GM10248 (cell line): ENCODE data around the gene CLDN25.

Source experiments
- CTCF ChIA-PET: fragments of 300-600 bp; sonication (Branson Sonifier 250); formaldehyde crosslinking; extraction: SDS; loops from one replicate; lab custom pipeline; 2021; ENCODE audit warnings: antibody characterized with exemption; lab: Yijun Ruan, JAX
- POLR2A ChIA-PET: fragments of 350-650 bp; sonication (Branson Sonifier 250); formaldehyde crosslinking; extraction: SDS; loops from one replicate; lab custom pipeline; 2020; ENCODE audit warnings: antibody characterized with exemption; lab: Yijun Ruan, JAX
- DNase-seq: peaks from one replicate; pipeline ENCODE4 v3.0.0; 2012; ENCODE audit errors: extremely low spot score
- TF ChIP-seq, protein P1 (sequence below): IDR thresholded peaks from 2 replicates; pipeline ENCODE4 v1.5.1; 2012; ENCODE audit warnings: mild to moderate bottlenecking, low read depth; ENCODE audit errors: extremely low read depth, missing control alignments, control extremely low read depth

CLDN25 gene

DNA sequence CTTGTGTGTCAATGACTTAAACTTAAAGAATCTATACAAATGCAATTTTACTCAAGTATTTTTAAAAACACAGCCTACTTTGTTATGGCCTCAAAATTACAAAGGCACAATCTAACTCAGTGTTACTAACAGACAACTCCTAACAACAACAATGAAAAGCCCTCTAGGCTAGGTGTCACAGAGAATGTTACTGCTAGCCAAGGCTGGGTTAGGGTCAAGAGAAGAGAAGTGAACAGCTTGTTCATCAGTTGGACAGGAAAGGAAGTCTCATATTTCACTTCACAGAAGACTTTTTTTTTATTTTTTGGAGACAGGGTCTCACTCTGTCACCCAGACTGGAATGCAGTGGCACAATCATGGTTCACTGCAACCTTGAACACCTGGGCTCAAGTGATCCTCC is 26.0 kb downstream of the CLDN25 start:
- POLR2A ChIA-PET: no interaction called here
- TF ChIP-seq, protein P1, sequence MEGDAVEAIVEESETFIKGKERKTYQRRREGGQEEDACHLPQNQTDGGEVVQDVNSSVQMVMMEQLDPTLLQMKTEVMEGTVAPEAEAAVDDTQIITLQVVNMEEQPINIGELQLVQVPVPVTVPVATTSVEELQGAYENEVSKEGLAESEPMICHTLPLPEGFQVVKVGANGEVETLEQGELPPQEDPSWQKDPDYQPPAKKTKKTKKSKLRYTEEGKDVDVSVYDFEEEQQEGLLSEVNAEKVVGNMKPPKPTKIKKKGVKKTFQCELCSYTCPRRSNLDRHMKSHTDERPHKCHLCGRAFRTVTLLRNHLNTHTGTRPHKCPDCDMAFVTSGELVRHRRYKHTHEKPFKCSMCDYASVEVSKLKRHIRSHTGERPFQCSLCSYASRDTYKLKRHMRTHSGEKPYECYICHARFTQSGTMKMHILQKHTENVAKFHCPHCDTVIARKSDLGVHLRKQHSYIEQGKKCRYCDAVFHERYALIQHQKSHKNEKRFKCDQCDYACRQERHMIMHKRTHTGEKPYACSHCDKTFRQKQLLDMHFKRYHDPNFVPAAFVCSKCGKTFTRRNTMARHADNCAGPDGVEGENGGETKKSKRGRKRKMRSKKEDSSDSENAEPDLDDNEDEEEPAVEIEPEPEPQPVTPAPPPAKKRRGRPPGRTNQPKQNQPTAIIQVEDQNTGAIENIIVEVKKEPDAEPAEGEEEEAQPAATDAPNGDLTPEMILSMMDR: no peak
- DNase-seq: no peak
- CTCF ChIA-PET: interaction anchor here (1.0 to 4.8 kb wide), 11 partner anchors 9 to 456 kb away, joined by 3 to 32 read pairs (median 9); partner anchors contain the start of gene ZW10

DNA sequence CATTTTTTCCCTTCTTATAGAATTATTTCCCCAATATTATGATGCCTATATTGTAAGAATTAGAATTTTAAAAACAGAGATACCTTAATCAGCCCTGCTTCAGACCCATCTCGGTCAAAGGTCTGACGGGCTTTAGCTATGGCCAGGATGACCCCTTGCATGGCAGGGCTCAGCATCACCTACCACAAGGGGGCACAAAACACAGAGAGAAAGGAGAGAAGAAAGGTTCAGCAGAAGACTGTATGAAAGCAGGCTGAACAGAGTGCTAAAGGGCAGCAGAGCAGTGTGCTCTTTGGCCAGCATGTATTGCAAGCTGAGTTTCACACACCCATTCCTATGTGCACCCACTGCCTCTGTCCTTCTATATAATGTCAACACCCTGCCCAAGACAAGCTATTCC is 26.8 kb downstream of the CLDN25 start:
- DNase-seq: peak; percentile 43
- ChIA-PET POLR2A (no interaction called here), CTCF (interaction anchor here (0.7 to 4.8 kb wide), 13 partner anchors 10 to 455 kb away, joined by 3 to 32 read pairs (median 9); partner anchors contain the start of gene ZW10)
- TF ChIP-seq, protein P1: peak; percentile 65

DNA sequence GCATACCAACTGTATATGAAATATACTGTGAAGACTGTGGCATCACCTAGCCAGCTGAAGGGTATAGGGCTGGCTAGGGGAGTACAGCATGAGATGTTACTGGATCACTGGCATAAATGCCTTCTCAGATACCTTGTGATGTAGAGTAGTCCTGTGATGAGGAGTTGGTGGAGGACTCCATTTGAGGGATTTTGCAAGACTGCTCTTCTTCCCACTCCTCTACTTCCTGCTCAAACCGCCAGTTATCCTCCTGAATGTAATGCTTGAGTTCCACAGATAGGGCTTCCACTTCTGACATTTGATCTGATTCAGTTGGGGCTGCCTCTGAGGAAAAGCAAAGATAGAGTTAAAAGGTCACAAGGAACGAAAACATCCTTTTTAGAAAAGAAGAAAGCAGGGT is 29.3 kb downstream of the CLDN25 start:
- ChIA-PET CTCF (interaction anchor here (1.6 kb wide), 1 partner anchor 12 kb away, joined by 8 read pairs; no protein-coding TSS in a partner anchor), POLR2A (no interaction called here)
- DNase-seq: no peak
- TF ChIP-seq, protein P1: no peak

DNA sequence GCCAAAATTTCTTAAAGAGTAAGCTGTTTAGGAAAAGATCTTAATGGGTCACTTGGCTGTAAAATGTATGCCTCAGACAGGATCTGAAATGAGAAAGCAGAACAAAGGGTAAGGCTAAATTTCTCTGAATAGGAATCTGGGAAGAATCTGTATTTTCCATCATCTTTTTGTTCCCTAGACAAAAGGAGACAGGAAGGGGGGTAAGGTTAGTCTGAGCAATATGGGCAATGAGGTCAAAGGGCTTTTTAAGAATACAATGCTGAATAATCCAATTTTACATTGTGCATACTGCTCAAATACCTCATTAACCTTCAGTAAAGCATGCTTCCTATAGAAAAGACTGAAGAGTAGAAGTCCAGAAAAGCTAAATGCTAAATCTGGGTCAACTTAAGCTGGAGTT is 34.6 kb downstream of the CLDN25 start:
- no peak for DNase-seq
- POLR2A ChIA-PET: no interaction called here
- CTCF ChIA-PET: interaction anchor here (0.8 to 3.0 kb wide), 6 partner anchors 10 to 27 kb away, joined by 3 to 13 read pairs (median 6); no protein-coding TSS in a partner anchor
- TF ChIP-seq, protein P1: no peak

DNA sequence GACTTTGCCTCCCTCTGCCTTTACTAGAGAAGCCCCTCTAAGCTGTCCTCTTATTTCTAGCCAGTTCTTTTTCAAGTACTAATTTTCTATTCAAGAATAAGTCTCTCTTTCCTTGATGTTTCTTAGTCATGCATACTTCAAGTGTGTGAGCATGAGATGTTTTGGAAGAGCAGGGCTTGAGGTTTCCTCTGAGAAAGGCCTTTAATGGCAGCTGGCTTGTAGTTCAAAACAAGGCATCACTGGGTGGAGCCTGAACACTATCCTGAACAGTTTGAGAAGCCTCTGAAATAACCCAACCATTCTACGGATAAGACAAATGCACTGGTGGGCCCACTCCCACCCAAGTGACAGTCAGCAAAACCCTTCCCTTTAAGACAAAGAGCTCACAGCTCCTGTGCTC is 37.6 kb downstream of the CLDN25 start:
- CTCF ChIA-PET: interaction anchor here (1.0 to 4.3 kb wide), 2 partner anchors 11 to 21 kb away, joined by 3 to 32 read pairs; no protein-coding TSS in a partner anchor
- TF ChIP-seq, protein P1: no peak
- no peak for DNase-seq
- POLR2A ChIA-PET: interaction anchor here (0.6 kb wide), 1 partner anchor 46 kb away, joined by 10 read pairs; no protein-coding TSS in a partner anchor

DNA sequence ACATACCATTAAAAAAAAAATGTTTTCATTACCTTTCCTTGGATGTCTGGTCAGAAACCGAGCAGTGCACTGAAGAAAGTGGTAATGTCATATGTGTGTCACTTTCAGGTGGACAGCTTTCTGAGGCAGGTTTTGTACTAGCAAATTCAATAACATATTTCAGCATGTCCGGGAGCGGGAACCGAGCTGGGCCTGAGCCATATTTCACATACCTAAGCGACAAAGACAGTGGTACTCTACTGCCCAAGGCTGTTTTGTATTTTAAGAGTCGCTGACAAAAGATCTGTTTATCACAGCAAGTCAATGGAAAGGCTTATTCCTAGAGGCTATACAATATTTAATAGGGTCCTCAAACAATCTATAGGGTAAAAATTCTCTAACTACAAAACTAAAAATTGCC is 38.0 kb downstream of the CLDN25 start:
- no peak for DNase-seq
- ChIA-PET CTCF (interaction anchor here (1.0 to 4.3 kb wide), 2 partner anchors 12 to 21 kb away, joined by 3 to 32 read pairs; no protein-coding TSS in a partner anchor), POLR2A (no interaction called here)
- TF ChIP-seq, protein P1: no peak
